Neural cell (in vitro differentiated cells): ENCODE measurements around the gene CRK. TPM values are rescaled to one million over a fixed set of nuclear protein-coding genes. Genes with fewer than 3 reads are reported as not detected.

Experiments used
- H2AFZ ChIP-seq: fragments of 200-600, 300-800 bp; sonication (generic), shearing (Covaris generic); 2 replicates; pipeline ENCODE4 v1.6.0; 2014; ENCODE audit warnings: low read depth, mild to moderate bottlenecking, antibody characterized with exemption, low read length, moderate library complexity
- H3F3A ChIP-seq: fragments of 200-600 bp; shearing (Covaris generic); 2 replicates; pipeline ENCODE4 v1.6.1; 2016; ENCODE audit warnings: mild to moderate bottlenecking, moderate library complexity, mixed read lengths, antibody characterized with exemption, low read length; ENCODE audit not compliant: insufficient read depth, poor library complexity, severe bottlenecking
- H3K27ac ChIP-seq: fragments of 200-600, 300-800 bp; sonication (generic), shearing (Covaris generic); 2 replicates; pipeline ENCODE4 v1.5.1; 2014; ENCODE audit warnings: mild to moderate bottlenecking, low read length, moderate library complexity
- H3K27me3 ChIP-seq: fragments of 300-800, 200-600 bp; sonication (generic), shearing (Covaris generic); 2 replicates; pipeline ENCODE4 v1.6.0; 2014; ENCODE audit warnings: mild to moderate bottlenecking, low read depth, low read length, moderate library complexity; ENCODE audit not compliant: insufficient read depth
- H3K36me3 ChIP-seq: fragments of 300-800, 200-600 bp; sonication (generic), shearing (Covaris generic); 2 replicates; pipeline ENCODE4 v1.5.1; 2014; ENCODE audit warnings: mild to moderate bottlenecking, antibody characterized with exemption, low read length, moderate library complexity; ENCODE audit not compliant: insufficient read depth
- H3K4me2 ChIP-seq: fragments of 300-800, 200-600 bp; sonication (generic), shearing (Covaris generic); 2 replicates; pipeline ENCODE4 v1.6.0; 2014; ENCODE audit warnings: mild to moderate bottlenecking, low read length
- H3K4me3 ChIP-seq: fragments of 300-800, 200-600 bp; sonication (generic), shearing (Covaris generic); 2 replicates; pipeline ENCODE4 v1.5.1; 2014; ENCODE audit warnings: mild to moderate bottlenecking, low read length, moderate library complexity
- H3K79me2 ChIP-seq: fragments of 200-600 bp; shearing (Covaris generic); replicated peaks from 2 replicates; pipeline ENCODE4 v1.6.0; 2014; ENCODE audit warnings: mild to moderate bottlenecking, low read length, moderate library complexity; ENCODE audit not compliant: insufficient read depth
- H3K9ac ChIP-seq: fragments of 300-800, 200-600 bp; sonication (generic), shearing (Covaris generic); 2 replicates; pipeline ENCODE4 v1.6.1; 2016; ENCODE audit warnings: mild to moderate bottlenecking, low read length, mixed read lengths
- H3K9me2 ChIP-seq: fragments of 200-600 bp; shearing (Covaris generic); 2 replicates; pipeline ENCODE4 v1.6.1; 2016; ENCODE audit warnings: mild to moderate bottlenecking, low read length, mixed read lengths; ENCODE audit not compliant: insufficient read depth
- H3K9me3 ChIP-seq: fragments of 200-600, 300-800 bp; sonication (generic), shearing (Covaris generic); 2 replicates; pipeline ENCODE4 v1.6.1; 2016; ENCODE audit warnings: mild to moderate bottlenecking, mixed run types, low read length, moderate library complexity, mixed read lengths
- H4K20me1 ChIP-seq: fragments of 200-600 bp; shearing (Covaris generic); 2 replicates; pipeline ENCODE4 v1.6.1; 2016; ENCODE audit warnings: mild to moderate bottlenecking, mixed run types; ENCODE audit not compliant: insufficient read depth
- EP300 ChIP-seq: fragments of 450-650 bp; conservative IDR thresholded peaks from 2 replicates; pipeline ENCODE4 v1.6.1; 2014; ENCODE audit warnings: antibody characterized with exemption, mild to moderate bottlenecking, moderate library complexity; ENCODE audit not compliant: poor library complexity, severe bottlenecking
- EZH2 ChIP-seq: fragments of 200-600, 300-800 bp; shearing (Covaris generic), sonication (generic); IDR thresholded peaks from 2 replicates; pipeline ENCODE4 v1.6.1; 2014; ENCODE audit warnings: antibody characterized with exemption, low read length, borderline replicate concordance, mild to moderate bottlenecking; ENCODE audit not compliant: insufficient read depth, poor library complexity, severe bottlenecking
- MXI1 ChIP-seq: fragments of 450-650 bp; conservative IDR thresholded peaks from 2 replicates; pipeline ENCODE4 v1.6.1; 2014; ENCODE audit warnings: antibody characterized with exemption, mild to moderate bottlenecking; ENCODE audit not compliant: poor library complexity, severe bottlenecking
- POLR2AphosphoS5 ChIP-seq: IDR thresholded peaks from 2 replicates; pipeline ENCODE4 v1.6.1; 2012
- RAD21 ChIP-seq: fragments of 450-650 bp; conservative IDR thresholded peaks from 2 replicates; pipeline ENCODE4 v1.6.1; 2014; ENCODE audit warnings: antibody characterized with exemption, mild to moderate bottlenecking, moderate library complexity
- SMC3 ChIP-seq: fragments of 450-650 bp; conservative IDR thresholded peaks from 2 replicates; pipeline ENCODE4 v1.6.1; 2014; ENCODE audit warnings: antibody characterized with exemption, mild to moderate bottlenecking, moderate library complexity; ENCODE audit not compliant: poor library complexity
- TAF1 ChIP-seq: IDR thresholded peaks from 2 replicates; pipeline ENCODE4 v1.6.1; 2012; ENCODE audit warnings: low read depth
- polyA plus RNA-seq: library from polyadenylated mRNA; depleted of rRNA; stranded (reverse); fragments of >200 nt; gene quantifications from 2 replicates; pipeline ENCODE4 v1.2.3, GENCODE V29; 2014
- TF ChIP-seq, protein P1 (sequence below): IDR thresholded peaks from 2 replicates; pipeline ENCODE4 v1.6.1; 2012; ENCODE audit warnings: borderline replicate concordance
- TF ChIP-seq, protein P2 (sequence below): fragments of 450-650 bp; IDR thresholded peaks from 2 replicates; pipeline ENCODE4 v1.5.1; 2014; ENCODE audit warnings: antibody characterized with exemption, mild to moderate bottlenecking, moderate library complexity; ENCODE audit not compliant: poor library complexity, severe bottlenecking

CRK gene
- polyA plus RNA-seq, 1 donor from 2014 or later, result 111 TPM

GRCh38 chr17:1487939-1488825, 32.1 kb upstream of the CRK start:
- peaks cover 16% of the 10 kb centered on the region for H3K27me3 ChIP-seq
- H3F3A ChIP-seq, result no peaks in the 10 kb centered on the region
- H3K9me2 ChIP-seq, result no peaks in the 10 kb centered on the region
- TF ChIP-seq, protein P1, sequence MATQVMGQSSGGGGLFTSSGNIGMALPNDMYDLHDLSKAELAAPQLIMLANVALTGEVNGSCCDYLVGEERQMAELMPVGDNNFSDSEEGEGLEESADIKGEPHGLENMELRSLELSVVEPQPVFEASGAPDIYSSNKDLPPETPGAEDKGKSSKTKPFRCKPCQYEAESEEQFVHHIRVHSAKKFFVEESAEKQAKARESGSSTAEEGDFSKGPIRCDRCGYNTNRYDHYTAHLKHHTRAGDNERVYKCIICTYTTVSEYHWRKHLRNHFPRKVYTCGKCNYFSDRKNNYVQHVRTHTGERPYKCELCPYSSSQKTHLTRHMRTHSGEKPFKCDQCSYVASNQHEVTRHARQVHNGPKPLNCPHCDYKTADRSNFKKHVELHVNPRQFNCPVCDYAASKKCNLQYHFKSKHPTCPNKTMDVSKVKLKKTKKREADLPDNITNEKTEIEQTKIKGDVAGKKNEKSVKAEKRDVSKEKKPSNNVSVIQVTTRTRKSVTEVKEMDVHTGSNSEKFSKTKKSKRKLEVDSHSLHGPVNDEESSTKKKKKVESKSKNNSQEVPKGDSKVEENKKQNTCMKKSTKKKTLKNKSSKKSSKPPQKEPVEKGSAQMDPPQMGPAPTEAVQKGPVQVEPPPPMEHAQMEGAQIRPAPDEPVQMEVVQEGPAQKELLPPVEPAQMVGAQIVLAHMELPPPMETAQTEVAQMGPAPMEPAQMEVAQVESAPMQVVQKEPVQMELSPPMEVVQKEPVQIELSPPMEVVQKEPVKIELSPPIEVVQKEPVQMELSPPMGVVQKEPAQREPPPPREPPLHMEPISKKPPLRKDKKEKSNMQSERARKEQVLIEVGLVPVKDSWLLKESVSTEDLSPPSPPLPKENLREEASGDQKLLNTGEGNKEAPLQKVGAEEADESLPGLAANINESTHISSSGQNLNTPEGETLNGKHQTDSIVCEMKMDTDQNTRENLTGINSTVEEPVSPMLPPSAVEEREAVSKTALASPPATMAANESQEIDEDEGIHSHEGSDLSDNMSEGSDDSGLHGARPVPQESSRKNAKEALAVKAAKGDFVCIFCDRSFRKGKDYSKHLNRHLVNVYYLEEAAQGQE, result no peak
- no peak for TF ChIP-seq EP300
- TF ChIP-seq RAD21, result no peak
- TF ChIP-seq MXI1, result peak; percentile 35
- TF ChIP-seq, protein P2, sequence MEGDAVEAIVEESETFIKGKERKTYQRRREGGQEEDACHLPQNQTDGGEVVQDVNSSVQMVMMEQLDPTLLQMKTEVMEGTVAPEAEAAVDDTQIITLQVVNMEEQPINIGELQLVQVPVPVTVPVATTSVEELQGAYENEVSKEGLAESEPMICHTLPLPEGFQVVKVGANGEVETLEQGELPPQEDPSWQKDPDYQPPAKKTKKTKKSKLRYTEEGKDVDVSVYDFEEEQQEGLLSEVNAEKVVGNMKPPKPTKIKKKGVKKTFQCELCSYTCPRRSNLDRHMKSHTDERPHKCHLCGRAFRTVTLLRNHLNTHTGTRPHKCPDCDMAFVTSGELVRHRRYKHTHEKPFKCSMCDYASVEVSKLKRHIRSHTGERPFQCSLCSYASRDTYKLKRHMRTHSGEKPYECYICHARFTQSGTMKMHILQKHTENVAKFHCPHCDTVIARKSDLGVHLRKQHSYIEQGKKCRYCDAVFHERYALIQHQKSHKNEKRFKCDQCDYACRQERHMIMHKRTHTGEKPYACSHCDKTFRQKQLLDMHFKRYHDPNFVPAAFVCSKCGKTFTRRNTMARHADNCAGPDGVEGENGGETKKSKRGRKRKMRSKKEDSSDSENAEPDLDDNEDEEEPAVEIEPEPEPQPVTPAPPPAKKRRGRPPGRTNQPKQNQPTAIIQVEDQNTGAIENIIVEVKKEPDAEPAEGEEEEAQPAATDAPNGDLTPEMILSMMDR, result no peak
- peak; percentile 14 for TF ChIP-seq SMC3
- no peaks in the 10 kb centered on the region for H3K79me2 ChIP-seq
- peak overlapping the region; percentile 27 for H2AFZ ChIP-seq
- no peaks in the 10 kb centered on the region for H3K36me3 ChIP-seq
- H3K4me2 ChIP-seq, result no peak overlapping the region
- H3K4me3 ChIP-seq, result peak overlapping the region; percentile 64
- no peaks in the 10 kb centered on the region for H4K20me1 ChIP-seq
- H3K9me3 ChIP-seq, result no peaks in the 10 kb centered on the region
- peak overlapping the region; percentile 34 for H3K27ac ChIP-seq
- peak overlapping the region; percentile 53 for H3K9ac ChIP-seq

GRCh38 chr17:1486802-1487695, 31.0 kb upstream of the CRK start:
- H3F3A ChIP-seq, result no peaks in the 10 kb centered on the region
- TF ChIP-seq MXI1, result no peak
- no peak for TF ChIP-seq SMC3
- no peak for TF ChIP-seq TAF1
- TF ChIP-seq EP300, result no peak
- no peak for TF ChIP-seq EZH2
- TF ChIP-seq RAD21, result no peak
- TF ChIP-seq, protein P1, result no peak
- TF ChIP-seq, protein P2, result no peak
- no peak for TF ChIP-seq POLR2AphosphoS5
- no peak overlapping the region for H3K27ac ChIP-seq
- H3K9me3 ChIP-seq, result no peaks in the 10 kb centered on the region
- no peak overlapping the region for H2AFZ ChIP-seq
- no peaks in the 10 kb centered on the region for H4K20me1 ChIP-seq
- H3K9me2 ChIP-seq, result no peaks in the 10 kb centered on the region
- H3K4me2 ChIP-seq, result no peak overlapping the region
- peak overlapping the region; percentile 64 for H3K4me3 ChIP-seq
- peaks cover 16% of the 10 kb centered on the region for H3K27me3 ChIP-seq
- no peaks in the 10 kb centered on the region for H3K36me3 ChIP-seq
- H3K79me2 ChIP-seq, result no peaks in the 10 kb centered on the region
- no peak overlapping the region for H3K9ac ChIP-seq
